Measurements from ENCODE around the gene DYNC1I1.

DYNC1I1 gene

DNA sequence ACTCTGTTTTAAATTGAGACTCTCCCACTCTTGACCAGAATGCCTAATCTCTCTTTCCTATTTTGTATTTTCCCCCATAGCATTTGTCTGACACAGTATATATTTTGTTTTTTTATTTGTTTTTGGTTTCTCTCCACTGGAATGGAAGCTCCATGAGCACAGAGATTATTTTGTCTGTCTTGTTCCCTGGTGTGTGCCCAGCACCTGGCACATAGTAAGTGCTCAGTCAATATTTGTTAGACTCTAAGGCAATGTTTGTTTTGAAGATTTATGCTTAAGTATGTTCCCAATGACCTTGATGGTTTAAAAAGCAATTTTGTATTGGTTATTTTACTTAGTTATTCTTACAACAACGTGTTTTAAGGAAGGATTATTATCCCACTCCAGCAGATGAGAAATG lies 201.8 kb downstream of the DYNC1I1 start:
- DNase-seq = no peak

DNA sequence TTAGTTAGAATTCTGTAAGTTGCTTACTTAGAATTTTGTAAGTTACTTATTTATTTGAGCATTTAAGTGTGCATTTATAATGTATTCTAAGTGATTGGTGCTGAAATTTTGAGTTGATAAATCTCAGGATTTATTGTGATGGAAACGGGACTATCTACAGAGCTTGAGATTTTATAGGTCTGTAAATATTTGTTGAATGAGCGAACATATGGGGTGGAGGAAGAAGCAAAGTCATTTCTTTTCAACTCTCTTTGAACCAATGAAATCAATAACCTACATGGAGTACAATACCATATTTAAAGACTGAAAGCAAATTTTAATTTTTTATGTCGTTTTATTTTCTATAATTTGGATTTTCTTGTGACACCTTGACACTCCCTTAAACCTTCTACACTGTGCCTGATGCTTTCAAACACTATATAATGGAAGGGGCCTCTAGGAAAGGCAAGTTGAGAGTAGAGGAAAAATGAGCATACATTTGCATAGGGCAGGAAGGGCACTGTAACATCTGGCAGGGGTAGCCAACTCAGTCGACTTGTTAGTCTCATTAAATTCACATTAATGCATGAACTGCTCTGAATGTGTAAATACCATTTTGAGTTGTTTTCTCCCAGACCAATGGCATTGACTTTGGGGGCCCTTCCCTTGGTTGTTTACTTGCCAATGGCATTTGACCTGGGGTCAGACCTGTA lies 204.2 kb downstream of the DYNC1I1 start:
- no peak for DNase-seq

DNA sequence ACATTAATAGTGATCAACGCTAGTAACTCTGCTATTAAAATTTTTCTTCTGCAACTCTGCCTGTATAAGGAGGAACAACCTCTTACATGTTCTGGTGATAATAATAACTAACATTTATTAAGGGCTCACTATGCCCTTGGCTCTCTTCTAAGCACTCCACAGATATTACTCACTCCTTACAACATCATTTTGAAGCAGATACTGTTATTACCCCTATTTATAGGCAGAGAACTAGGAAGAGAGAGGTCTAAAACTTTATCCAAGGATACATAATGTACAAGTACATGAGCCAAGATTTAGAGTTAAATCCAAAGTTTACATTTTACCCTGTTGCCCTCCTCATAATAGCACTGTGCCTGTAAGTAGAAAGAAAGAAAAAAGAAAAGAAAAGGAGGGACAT lies 205.6 kb downstream of the DYNC1I1 start:
- no peak for DNase-seq

DNA sequence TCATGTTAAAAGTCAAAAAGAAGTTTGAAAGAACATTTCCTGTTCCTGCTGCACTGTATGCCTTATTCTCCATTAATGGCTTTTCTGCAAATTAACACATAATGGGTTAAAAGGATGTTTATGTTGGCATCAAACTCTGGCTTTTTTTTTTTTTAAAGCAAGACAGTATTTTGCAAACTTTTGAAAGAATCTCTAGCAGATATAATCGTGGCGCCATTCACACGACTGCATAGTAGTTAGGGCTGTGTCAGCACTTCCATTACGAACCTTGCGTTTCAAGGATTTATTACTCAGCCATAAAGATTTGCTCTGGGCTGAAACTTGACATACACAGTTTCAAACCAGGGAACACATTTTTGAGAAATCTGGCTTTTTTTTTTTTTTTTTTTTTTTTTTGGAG lies 207.8 kb downstream of the DYNC1I1 start:
- DNase-seq = no peak

DNA sequence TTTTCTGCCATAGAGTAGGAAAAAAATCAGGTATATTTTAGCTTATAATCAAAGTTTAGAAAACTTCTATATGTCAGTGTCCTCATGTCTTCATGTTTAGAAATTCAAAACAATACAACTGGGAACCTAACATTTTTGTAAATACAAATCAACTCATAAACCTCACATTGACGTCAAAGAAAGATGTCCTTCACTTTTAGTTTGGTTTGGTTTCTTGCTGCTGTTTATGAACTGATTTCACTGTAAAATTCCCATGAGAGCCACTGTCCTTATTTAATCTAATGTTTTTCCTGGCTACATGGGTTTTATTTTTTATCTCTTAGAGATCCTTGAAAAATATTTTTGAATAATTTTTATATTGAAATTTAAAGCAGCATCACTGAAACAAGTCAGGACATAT lies 208.4 kb downstream of the DYNC1I1 start:
- DNase-seq = no peak

DNA sequence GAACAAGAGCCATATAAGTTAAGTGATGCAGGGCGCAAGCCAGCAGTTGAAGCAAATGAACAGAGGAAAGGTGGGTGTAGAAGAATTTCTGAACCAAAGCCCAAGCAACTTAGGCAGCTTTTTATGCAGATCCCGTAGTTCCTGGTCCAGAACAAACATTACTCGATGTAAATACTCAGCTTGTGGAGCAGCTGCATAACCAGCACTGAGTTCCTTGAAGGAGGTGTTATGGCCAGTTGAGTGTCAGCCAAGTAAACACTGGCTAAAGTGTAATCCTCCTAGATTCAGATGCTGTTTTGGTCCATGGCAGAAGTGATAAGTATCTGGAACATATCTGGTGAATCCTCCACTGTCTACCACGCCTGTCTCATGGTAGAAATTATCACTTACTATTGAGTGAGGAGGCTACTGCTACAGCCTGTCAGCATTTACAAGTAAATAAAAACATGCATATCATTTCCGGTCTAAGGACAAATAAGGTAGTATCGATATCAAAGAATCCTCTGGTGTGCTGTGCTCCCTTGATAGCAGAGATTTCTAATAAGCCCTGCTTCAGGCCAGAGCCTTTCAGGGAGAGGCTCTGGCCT lies 213.9 kb downstream of the DYNC1I1 start:
- no peak for DNase-seq

DNA sequence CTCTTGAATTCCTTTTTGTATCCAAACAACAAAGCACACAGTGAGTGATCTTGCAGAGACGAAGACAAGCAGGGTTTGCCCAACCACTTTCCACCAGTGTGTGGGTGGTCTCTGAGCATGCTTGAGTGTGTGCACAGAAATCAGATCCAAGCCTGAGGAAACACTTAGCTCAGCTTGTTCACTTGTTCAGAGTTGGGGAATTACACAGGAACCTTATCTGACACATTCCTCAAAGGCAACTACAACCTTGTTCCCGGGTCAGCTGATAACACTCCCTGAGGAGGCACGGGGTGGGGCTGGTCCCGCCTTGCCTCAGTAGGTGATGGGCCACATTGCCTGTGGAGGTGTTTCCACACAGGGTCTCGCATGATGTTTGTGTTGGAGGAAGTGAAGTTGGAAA lies 216.9 kb downstream of the DYNC1I1 start:
- DNase-seq = no peak

DNA sequence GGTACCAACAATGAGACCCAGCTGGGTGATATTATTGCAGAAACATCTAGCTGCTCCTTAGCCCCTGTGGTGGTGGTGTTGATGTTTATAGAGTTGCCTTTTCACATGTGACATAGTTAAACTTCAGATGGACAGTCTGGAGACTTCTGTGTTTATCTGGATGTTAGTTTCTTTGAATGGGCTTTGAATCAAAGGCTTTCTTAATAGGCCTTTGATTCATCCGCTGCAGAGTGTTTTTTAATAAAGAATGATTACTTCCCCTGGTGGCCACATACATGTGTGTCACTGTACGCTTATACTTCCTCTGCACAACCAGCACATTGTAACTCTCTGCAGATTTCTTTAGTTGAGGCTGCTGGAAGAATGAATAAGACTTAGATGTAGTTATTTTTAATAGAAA lies 221.0 kb downstream of the DYNC1I1 start:
- no peak for DNase-seq

DNA sequence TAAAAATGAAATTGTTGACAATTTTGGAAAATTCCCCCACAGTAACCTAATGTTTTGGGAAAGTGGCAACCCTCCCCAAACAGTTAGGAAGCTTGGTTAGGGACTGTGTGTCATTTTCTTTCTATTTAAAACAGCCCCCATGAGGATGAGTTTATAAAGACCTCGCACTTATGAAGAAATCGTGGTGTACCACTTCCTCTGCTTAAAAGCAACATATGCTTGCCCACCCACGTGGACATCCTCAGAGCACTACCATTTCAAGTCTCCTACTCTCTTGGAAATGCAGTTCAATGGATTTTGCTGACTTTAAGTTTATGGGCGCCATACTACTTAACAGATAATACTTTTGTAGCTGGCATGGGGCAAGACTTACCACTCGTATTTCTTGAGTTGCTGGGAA lies 223.8 kb downstream of the DYNC1I1 start:
- DNase-seq = no peak

DNA sequence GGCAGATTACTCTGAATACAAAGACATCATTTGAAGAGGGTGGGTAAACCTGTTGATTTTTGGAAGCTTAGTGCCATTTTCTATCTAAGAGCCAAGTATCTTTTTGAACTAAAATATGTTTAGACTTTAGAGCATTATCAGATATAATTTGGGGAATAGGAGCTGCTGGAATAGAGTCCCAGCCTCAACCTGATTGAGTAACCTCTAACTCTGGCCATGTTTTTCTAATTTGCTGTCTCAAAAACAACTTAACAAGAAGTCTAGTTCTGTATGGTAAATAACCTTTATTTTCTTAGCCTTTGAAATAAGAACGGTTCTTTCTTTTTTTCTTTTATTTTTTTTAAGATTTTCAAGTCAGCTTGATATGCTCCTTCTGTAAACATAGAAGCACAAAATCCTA lies 224.5 kb downstream of the DYNC1I1 start:
- DNase-seq = no peak

DNA sequence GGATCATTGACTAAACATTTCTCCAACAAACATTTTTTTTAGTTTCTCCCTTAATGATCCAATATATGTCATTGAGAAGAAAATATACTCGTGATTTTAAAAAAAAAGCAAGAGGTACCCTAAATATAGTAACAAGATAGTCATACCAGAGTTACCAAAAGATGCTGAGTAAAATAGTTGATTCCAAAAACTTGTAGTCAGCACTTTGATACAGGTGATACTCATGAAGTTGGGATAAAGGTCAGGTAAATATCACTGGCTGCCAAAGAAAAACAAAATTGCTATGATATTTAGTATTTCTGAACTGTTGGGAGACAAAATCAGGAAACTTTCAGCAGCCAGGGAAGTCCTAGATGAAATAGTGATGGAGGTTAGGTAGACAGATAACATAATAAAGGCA lies 225.3 kb downstream of the DYNC1I1 start:
- DNase-seq = no peak

DNA sequence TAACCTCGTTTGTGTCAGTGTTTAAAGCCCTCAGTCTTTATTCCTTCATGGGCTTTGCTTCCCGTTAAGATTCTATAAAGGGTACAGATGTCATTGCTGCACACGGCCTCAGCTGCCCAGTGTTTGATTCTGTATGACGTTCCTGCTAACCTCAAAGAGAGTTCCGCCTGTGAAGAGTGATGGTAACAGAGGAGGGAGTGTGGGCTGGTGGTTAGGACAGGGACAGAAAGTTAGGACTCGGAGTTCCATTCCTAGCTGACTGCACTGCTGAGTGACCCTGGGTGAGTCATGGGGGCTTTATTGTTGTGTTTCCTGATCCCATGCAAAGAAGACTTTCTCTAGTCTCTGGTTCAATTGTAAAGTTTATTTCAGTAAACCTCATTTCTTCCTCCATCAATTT lies 227.1 kb downstream of the DYNC1I1 start:
- DNase-seq = no peak

DNA sequence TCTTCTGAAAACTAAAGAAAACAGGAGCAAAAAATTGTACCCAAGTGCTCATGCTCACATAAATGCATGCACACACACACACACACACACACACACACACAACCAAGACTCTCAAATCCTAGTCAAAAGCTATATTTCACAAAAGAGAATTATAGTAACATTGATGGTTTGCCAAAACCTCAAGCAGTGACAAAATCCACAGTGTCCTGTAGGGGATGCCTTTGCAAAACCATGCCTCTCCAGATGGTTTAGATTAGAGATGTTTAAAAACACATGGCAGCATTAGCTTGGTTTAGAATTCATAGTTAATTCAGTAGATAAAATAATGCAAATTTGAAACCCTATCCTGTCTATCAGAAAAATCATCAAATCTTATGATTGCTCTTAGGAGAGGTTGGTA lies 232.2 kb downstream of the DYNC1I1 start:
- no peak for DNase-seq

DNA sequence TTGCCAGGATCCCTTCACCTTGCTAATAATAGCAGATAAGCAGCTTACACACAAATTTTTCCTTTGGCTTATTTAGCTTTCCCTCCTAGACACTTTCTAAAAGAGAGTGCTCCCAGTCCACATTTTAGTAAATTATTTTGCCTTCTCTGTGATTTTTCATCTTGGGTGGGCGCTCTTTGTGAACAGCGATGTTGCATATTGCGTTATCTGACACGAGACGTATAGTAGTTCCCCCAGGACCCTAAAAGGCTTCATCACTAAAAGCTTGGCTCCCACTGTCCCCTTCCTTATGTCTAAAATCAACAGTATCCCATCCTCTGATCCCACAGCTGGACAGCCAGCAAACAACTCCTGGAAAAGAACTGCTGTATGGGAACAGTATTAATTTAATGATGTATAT lies 232.9 kb downstream of the DYNC1I1 start:
- DNase-seq = no peak

DNA sequence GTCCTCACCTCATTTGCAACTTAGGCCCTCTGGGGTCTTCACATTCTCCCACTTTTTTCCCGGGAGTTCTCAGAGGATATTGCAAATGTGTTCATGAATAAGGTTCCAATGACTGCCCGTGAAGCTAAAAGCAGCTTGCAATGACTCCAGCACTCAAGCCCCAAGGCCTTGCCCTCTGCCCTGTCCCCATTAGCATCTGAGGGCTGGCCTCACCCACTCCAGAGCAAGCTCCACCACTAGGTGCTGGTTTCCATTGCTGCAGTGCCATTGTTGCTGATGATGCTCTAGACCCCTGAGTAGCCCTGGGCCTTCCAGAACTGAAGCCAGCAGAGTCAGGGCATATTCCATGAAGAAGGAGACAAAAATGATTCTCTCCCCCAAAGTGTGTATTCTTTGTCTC lies 236.8 kb downstream of the DYNC1I1 start:
- no peak for DNase-seq

DNA sequence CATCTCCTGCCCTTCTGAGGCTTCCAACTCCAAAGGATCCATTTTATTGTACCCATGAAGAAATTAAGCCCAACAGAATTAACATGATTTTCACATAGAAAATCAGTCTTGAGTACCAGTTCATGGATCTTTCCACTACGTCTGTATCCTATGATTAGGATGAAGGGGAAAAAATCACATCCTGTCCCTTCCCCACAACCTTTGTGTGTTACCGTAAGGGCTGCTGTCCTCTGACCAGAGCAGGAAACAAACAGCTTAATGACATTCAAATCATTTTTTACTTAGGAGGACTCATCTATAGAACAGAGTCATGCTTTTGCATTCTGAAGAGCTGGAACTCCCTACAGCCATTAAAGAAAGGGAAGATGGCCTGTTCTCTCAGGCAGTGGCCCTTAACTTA lies 241.5 kb downstream of the DYNC1I1 start:
- no peak for DNase-seq

DNA sequence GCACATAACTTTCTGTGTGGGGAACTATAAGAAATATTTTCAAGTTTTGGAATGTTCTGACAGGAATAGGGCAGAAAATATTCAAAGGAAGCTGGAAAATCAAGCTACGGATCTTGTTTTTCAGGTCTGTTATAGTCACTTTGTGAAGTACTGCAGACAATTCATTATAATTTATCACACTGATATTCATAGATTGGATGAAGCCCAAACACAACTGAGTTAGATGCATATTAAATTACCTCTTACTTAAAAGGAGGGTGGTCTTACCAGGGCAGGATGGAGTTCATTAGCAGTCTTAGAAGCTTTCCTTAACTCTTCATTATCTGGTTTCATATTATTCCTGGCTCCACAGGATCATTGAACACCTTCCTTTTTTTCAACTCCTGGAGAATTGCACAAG lies 242.3 kb downstream of the DYNC1I1 start:
- DNase-seq = no peak

DNA sequence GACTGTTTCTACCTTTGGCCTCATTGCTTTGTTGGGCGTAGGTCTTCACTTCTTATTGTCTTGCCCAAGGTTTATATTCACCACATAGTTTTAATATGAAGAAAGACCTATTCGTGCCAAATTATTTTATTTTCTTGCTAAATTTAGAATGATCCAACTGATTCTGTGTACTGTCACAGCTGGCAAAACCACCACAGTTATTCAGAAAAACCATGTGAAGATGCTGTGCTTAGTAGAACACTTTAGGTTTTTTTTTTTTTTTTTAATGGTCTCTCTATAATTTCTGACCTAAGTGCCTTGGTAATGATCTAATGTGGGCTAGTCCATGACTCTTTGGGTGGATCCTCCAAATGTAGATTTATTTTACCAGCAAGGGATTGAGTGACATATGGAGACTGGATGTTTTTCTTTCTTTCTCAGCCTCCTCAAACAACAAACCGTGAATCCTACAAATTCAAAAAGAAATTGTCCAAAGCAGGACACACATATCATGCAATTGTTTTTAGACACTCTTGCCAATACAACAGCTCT lies 243.8 kb downstream of the DYNC1I1 start:
- no peak for DNase-seq

DNA sequence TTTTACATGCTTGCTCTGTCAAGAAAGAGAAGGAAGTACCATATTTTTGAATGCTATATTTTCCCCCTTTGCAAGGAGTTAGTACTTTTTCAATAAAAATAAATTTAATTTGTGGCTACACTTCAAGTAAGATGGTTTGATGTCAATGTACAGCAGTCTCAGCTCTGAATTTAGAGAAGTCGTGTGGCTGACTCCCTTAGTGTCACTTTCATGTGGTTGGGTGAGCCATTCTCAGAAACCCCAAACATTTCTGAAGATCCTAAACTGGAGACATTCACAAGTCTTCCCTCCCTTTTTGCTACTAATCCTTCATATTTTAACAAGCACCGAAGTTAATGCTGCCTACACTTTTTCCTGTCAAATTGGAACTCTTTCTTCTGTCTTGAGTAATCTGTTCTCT lies 244.4 kb downstream of the DYNC1I1 start:
- no peak for DNase-seq

DNA sequence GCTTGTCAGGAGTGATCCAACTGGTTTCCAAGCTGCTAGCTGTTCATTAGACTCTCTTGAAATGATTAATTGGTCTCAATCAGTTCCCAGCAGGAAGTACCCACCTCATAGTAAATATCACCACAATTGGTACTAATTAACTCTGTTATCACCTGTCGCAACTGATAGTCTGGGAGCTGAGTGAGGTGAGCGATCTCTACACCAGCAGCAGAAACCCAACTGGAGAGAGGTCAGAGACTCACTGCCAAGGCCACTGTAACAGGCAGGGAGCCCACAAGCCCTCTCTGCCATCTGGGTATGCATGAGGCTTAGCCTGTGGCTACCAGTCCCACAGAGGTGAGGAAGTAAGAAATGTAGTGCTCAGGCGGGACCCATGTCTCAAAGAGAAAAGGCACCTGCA lies 245.5 kb downstream of the DYNC1I1 start:
- DNase-seq = no peak

DNA sequence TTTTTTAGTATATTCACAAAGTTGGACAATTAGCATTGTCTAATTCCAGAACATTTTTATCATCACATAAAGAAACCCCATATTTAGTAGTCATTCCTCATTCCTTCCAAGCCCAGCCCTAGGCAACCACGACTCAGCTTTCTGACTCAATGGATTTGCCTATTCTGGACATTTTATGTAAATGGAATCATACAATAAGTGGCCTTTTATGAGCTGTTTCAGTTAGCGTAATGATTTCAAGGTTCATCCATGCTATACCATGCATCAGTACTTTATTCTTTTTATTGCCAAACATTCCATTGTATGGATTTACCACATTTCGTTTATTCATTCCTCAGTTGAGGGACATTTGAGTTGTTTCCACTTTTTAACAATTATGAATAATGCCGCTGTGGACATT lies 249.2 kb downstream of the DYNC1I1 start:
- DNase-seq = no peak

DNA sequence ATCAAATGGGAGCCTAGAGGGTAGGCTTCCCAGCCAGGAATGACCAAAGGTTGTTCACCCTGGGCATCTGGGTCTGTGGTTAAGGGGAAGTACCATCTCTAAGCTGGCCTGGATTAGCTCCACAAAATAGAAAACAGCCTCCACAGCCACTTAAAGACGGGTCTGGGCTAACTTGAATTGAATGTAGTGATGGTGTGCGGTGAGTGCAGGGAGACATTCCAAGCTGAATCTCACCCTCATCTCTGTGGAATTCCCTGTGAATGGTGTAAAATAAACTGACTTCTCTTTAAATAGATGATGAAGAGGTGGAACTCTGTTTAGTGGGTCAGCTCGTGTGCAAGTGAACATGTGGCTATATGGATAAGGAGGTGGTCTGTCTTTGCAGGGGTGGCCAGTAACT lies 251.0 kb downstream of the DYNC1I1 start:
- DNase-seq = no peak

DNA sequence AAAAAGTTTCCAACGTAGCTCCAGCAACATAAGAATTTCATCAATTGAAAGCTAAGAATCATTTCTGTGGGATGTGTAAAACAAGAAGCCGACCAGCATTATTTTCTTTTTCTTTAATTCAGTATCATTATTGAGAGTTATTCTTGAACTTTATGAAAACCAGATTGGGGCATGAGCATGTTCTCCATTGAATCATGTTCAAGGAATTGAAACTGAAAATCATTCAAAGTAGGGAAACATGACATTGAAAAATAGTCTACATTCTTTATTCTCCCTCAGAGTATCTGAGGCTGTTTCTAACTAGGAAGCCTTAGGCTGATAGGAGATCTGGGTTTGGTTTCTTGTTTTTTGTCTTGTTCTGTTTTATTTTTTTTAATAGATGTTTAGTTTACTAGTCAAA lies 253.7 kb downstream of the DYNC1I1 start:
- no peak for DNase-seq

DNA sequence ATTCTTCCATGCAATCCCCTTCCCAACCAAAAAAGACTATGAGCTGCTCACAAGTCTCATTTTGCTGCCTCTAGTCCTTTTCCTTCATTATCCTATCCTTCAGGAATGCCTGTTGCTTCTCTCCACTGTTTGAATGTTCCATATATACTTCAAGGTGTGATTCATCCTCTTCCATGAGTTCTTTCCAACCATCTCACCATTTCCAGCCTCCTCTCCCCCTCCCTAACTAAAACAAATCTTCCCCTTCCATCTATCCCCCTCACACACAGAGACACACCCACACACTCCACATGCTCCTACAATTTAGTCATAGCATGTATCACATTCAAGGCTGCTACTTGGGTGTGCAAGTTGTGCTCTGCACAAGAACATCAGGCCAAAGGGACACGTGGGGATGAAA lies 254.3 kb downstream of the DYNC1I1 start:
- no peak for DNase-seq

DNA sequence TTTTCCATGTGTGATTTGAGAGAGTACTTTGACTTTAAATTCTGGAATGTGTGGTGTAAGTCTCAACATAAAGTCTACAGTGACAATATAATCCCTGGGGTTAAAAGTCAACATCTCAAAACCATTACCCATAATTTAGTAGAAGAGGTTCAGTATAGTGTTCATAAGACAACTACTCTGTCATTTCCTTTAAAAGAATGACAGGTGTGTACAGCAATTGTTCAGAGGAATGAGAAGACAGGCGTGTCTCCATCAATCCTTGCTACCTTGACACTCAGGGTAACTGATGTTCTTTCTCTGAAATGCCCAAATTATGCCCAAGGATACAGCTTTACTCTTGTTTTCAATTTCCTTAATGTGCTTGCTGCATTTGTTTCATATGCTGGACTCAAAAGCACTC lies 256.4 kb downstream of the DYNC1I1 start:
- no peak for DNase-seq
